ENCODE results near the gene AUNIP. TPM values are rescaled to one million over a fixed set of nuclear protein-coding genes. Genes with fewer than 3 reads are reported as not detected.

The AUNIP gene
- total RNA-seq, 1 donor from 2014 or later = 4.7 TPM

- peak overlapping the region; percentile 69 for H3K4me3 Mint-ChIP-seq (ENCODE audit: low read depth)
These were observed 60.4 kb downstream of the AUNIP start for GRCh38 chr1:25798666-25799351.

GRCh38 chr1:25797939-25798338 is 61.3 kb downstream of the AUNIP start:
- DNase-seq (ENCODE audit: low spot score, unreplicated experiment) = no peak
- Mint-ChIP-seq H3K36me3 (ENCODE audit: insufficient read depth) (no peaks in the 10 kb centered on the region), H3K27me3 (peaks cover 14% of the 10 kb centered on the region), H3K27ac (no peak overlapping the region), H3K4me3 (ENCODE audit: low read depth) (no peak overlapping the region), H3K9me3 (ENCODE audit: low read depth) (no peaks in the 10 kb centered on the region), H3K4me1 (ENCODE audit: low read depth) (peaks cover 29% of the 10 kb centered on the region)
- TF ChIP-seq CTCF (IDR thresholded peaks at IDR 0.05; ENCODE audit: unreplicated experiment) = peak; percentile 55

More at GRCh38 chr1:25798666-25799351, 60.4 kb downstream of the AUNIP start:
- H3K27ac Mint-ChIP-seq = no peak overlapping the region
- TF ChIP-seq CTCF (IDR thresholded peaks at IDR 0.05; ENCODE audit: unreplicated experiment) = no peak
- no peaks in the 10 kb centered on the region for H3K36me3 Mint-ChIP-seq (ENCODE audit: insufficient read depth)
- H3K27me3 Mint-ChIP-seq = peaks cover 14% of the 10 kb centered on the region
- H3K4me1 Mint-ChIP-seq (ENCODE audit: low read depth) = peaks cover 29% of the 10 kb centered on the region
- DNase-seq (ENCODE audit: low spot score, unreplicated experiment) = no peak
- no peaks in the 10 kb centered on the region for H3K9me3 Mint-ChIP-seq (ENCODE audit: low read depth)

- no peaks in the 10 kb centered on the region for H3K9me3 Mint-ChIP-seq (ENCODE audit: low read depth)
- peaks cover 26% of the 10 kb centered on the region for H3K4me1 Mint-ChIP-seq (ENCODE audit: low read depth)
- peak; percentile 80 for DNase-seq (ENCODE audit: low spot score, unreplicated experiment)
- H3K27ac Mint-ChIP-seq = no peak overlapping the region
- H3K27me3 Mint-ChIP-seq = peaks cover 19% of the 10 kb centered on the region
- peak; percentile 80 for TF ChIP-seq CTCF (IDR thresholded peaks at IDR 0.05; ENCODE audit: unreplicated experiment)
- peak overlapping the region; percentile 43 for H3K4me3 Mint-ChIP-seq (ENCODE audit: low read depth)
- H3K36me3 Mint-ChIP-seq (ENCODE audit: insufficient read depth) = no peaks in the 10 kb centered on the region
These were observed 62.3 kb downstream of the AUNIP start for GRCh38 chr1:25796811-25797458.

- H3K4me1 Mint-ChIP-seq (ENCODE audit: low read depth) = peaks cover 26% of the 10 kb centered on the region
- no peaks in the 10 kb centered on the region for H3K36me3 Mint-ChIP-seq (ENCODE audit: insufficient read depth)
- DNase-seq (ENCODE audit: low spot score, unreplicated experiment) = no peak
- TF ChIP-seq CTCF (IDR thresholded peaks at IDR 0.05; ENCODE audit: unreplicated experiment) = no peak
- H3K27ac Mint-ChIP-seq = peak overlapping the region; percentile 19
- peaks cover 20% of the 10 kb centered on the region for H3K27me3 Mint-ChIP-seq
- H3K4me3 Mint-ChIP-seq (ENCODE audit: low read depth) = no peak overlapping the region
- no peaks in the 10 kb centered on the region for H3K9me3 Mint-ChIP-seq (ENCODE audit: low read depth)
These were observed 63.1 kb downstream of the AUNIP start for GRCh38 chr1:25795946-25796810.

GRCh38 chr1:25795211-25795610 is 64.0 kb downstream of the AUNIP start:
- H3K27ac Mint-ChIP-seq = no peak overlapping the region
- peaks cover 23% of the 10 kb centered on the region for H3K27me3 Mint-ChIP-seq
- no peak overlapping the region for H3K4me3 Mint-ChIP-seq (ENCODE audit: low read depth)
- no peak for DNase-seq (ENCODE audit: low spot score, unreplicated experiment)
- no peaks in the 10 kb centered on the region for H3K9me3 Mint-ChIP-seq (ENCODE audit: low read depth)
- H3K36me3 Mint-ChIP-seq (ENCODE audit: insufficient read depth) = no peaks in the 10 kb centered on the region
- H3K4me1 Mint-ChIP-seq (ENCODE audit: low read depth) = peaks cover 23% of the 10 kb centered on the region
- TF ChIP-seq CTCF (IDR thresholded peaks at IDR 0.05; ENCODE audit: unreplicated experiment) = no peak
